ENCODE measurements around the gene LMO2.

LMO2 gene

DNA sequence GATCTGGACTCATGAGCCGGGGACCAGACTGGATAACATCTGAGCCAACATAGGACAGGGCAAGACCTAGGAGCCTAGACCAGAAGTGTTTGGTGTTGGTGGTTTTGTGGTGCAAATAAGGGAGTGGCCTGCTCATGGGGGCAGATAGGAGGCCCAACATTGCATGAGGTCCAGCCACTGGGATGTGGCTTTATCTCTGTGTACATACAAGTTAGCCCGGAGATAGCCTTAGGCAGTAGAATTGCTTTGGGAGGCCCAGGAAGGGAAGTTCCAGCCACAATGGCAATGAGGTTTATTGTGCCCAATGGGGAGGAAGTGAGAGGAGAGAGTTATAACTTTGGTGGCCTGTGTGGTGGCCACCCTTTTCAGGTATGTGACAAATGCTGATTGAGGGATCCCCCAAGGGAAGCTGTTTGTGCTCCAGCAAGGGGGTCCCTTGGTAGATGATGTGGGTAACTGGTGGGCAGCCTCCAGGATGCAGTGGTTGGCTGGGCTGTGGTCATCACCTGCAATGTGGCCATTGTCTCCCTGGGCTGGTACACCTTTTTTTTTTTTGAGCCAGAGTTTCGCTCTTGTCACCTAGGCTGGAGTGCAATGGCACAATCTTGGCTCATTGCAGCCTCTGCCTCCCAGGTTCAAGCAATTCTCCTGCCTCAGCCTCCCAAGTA lies 6.4 kb downstream of the LMO2 start:
- DNase-seq (ENCODE audit: low spot score): no peak
- TF ChIP-seq, protein P1, sequence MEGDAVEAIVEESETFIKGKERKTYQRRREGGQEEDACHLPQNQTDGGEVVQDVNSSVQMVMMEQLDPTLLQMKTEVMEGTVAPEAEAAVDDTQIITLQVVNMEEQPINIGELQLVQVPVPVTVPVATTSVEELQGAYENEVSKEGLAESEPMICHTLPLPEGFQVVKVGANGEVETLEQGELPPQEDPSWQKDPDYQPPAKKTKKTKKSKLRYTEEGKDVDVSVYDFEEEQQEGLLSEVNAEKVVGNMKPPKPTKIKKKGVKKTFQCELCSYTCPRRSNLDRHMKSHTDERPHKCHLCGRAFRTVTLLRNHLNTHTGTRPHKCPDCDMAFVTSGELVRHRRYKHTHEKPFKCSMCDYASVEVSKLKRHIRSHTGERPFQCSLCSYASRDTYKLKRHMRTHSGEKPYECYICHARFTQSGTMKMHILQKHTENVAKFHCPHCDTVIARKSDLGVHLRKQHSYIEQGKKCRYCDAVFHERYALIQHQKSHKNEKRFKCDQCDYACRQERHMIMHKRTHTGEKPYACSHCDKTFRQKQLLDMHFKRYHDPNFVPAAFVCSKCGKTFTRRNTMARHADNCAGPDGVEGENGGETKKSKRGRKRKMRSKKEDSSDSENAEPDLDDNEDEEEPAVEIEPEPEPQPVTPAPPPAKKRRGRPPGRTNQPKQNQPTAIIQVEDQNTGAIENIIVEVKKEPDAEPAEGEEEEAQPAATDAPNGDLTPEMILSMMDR (IDR thresholded peaks at IDR 0.05; ENCODE audit: extremely low read depth, missing control alignments): no peak

DNA sequence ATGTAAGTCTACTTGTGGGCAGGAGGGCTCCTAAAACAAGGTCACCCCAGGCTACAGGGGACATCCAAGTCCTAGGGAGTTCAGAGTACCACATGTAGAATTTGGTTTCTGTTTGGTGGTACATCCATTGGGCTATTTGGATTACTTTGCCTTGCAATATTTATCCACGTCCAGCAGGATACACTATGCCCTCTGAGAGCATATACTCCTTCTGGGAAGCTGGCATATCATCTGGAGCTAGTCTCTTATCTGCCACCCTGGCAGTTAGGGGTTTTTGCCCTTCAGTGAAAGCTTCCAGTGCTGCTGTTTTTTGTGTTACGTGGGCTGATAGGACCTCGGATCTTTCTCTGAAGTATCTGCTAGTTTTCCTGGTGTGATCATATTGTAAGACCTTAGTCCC lies 7.3 kb downstream of the LMO2 start:
- TF ChIP-seq, protein P1 (IDR thresholded peaks at IDR 0.05; ENCODE audit: extremely low read depth, missing control alignments): no peak
- no peak for DNase-seq (ENCODE audit: low spot score)

DNA sequence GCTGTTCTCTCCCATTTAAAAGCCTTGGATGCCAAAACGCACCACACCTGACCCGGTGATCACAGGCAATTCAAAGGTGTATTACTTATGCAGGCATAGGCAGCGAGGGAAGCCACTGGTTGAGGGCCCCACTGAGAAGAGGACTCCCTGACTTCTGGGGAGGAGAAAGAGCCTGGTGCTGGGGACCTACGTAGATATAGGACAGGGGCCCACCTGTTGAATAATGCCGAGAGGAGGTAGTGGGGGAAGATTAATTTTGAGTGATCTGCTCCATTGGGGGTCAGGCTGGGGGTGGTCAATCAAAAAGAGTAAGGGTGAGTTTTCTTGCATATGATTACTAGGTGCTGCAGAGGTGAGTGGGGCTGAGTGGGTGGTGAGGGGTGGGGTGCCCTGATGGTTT lies 7.8 kb downstream of the LMO2 start:
- TF ChIP-seq, protein P1 (IDR thresholded peaks at IDR 0.05; ENCODE audit: extremely low read depth, missing control alignments): no peak
- no peak for DNase-seq (ENCODE audit: low spot score)

DNA sequence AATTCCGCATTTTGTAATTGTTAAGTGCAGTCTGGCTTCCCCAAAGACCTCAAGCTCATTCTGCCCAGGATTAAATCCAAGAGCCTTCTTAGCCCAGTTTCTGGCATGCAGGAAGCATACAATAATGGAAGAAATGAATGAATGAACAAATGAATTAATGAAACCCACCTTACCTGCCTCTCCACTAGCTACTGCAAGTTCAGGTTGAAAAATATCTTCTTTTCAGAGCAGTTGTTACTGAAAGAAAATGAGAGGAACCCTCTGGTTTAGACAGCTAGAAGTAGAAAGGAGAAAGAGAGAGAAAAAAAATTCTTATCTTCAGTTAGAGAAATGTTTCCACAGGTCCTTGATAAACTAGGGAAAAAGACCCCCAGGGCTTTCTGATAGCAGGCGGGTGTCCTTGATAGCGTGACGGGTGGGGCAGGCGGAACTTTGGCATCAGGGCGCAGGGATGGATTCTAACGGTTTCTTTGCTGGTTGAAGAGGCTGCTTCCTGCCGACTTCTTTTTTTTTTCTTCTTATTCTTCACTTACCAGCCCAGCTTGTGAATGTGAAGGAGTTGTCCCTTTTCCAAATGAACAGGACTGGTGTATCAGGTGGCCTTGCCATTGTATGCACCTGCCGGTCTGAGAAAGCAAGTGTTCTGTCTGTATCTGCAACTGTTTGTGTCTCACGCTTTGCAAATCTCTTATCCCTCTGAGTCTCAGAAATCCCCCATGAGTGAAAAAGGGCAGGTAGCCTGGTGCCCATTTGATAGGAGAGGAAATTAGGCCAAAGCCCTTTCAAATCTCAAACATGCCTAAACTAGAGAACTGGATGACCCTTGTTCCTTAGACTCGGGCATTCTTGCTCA lies 10.0 kb downstream of the LMO2 start:
- no peak for DNase-seq (ENCODE audit: low spot score)
- TF ChIP-seq, protein P1 (IDR thresholded peaks at IDR 0.05; ENCODE audit: extremely low read depth, missing control alignments): no peak

DNA sequence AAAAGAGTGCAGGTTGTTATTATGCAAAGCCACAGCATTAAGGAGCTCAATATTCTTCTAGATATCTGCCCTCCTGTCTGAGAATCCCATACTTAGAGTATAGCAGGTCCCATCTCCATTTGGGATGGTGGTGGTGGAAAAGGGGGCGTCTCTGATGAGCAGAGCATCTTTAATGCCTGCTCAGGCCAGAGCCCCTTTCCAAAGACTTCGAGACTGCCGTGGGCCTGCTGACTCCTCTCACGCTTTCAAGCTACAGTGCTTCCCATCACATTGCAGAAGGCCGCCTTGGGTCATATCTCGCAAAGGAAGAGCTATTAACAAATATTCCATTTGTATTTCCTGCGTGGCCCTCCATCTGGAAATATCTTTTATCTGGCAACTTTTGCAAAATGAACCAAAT lies 10.9 kb downstream of the LMO2 start:
- TF ChIP-seq, protein P1 (IDR thresholded peaks at IDR 0.05; ENCODE audit: extremely low read depth, missing control alignments): no peak
- no peak for DNase-seq (ENCODE audit: low spot score)

DNA sequence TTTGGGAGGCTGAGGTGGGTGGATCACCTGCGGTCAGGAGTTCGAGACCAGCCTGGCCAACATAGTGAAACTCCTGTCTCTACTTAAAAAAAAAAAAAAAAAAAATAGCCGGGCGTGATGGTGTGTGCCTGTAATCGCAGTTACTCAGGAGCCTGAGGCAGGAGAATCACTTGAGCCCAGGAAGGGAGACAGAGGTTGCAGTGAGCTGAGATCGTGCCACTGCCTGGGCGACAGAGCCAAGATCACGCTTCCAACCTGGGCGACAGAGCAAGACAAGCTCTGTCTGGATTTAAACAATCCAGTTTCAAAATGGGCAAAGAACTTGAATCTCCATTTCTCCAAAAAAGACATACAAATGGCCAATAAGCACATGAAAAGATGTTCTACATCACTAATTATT lies 12.5 kb downstream of the LMO2 start:
- TF ChIP-seq, protein P1 (IDR thresholded peaks at IDR 0.05; ENCODE audit: extremely low read depth, missing control alignments): no peak
- no peak for DNase-seq (ENCODE audit: low spot score)

DNA sequence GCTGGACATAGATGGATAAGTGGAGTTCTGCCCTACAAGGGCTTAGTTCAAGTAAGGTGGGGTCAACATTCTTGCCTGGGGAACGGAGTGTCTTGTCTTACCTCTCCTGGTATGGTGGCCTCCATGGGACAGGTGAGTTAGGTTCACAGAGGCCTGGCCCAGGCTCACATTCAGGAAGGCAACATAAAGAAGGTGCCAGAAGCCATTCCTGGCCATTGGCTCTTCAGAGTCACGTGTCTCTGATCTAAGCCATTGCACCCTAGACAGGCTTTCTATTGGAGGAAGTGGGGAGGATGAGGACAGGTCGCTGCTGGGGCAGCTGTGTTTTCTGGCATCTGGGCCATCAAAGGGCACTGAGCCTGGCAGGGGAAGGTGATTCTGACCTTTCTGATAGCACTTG lies 14.8 kb downstream of the LMO2 start:
- DNase-seq (ENCODE audit: low spot score): no peak
- TF ChIP-seq, protein P1 (IDR thresholded peaks at IDR 0.05; ENCODE audit: extremely low read depth, missing control alignments): no peak

All from GM20000 (cell line).